ENCODE measurements around the gene EEF1A1.

Gene EEF1A1

GRCh38 chr6:73503027-73503772, 17.6 kb downstream of the EEF1A1 start:
- no peak for TF ChIP-seq TAF1 (IDR thresholded peaks at IDR 0.05; ENCODE audit: low read depth)

GRCh38 chr6:73497915-73498314, 22.9 kb downstream of the EEF1A1 start:
- TF ChIP-seq EP300 (IDR thresholded peaks at IDR 0.05; ENCODE audit: borderline replicate concordance): no peak
- TF ChIP-seq, protein P1, sequence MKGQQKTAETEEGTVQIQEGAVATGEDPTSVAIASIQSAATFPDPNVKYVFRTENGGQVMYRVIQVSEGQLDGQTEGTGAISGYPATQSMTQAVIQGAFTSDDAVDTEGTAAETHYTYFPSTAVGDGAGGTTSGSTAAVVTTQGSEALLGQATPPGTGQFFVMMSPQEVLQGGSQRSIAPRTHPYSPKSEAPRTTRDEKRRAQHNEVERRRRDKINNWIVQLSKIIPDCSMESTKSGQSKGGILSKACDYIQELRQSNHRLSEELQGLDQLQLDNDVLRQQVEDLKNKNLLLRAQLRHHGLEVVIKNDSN (IDR thresholded peaks at IDR 0.05): no peak
- TF ChIP-seq, protein P2, sequence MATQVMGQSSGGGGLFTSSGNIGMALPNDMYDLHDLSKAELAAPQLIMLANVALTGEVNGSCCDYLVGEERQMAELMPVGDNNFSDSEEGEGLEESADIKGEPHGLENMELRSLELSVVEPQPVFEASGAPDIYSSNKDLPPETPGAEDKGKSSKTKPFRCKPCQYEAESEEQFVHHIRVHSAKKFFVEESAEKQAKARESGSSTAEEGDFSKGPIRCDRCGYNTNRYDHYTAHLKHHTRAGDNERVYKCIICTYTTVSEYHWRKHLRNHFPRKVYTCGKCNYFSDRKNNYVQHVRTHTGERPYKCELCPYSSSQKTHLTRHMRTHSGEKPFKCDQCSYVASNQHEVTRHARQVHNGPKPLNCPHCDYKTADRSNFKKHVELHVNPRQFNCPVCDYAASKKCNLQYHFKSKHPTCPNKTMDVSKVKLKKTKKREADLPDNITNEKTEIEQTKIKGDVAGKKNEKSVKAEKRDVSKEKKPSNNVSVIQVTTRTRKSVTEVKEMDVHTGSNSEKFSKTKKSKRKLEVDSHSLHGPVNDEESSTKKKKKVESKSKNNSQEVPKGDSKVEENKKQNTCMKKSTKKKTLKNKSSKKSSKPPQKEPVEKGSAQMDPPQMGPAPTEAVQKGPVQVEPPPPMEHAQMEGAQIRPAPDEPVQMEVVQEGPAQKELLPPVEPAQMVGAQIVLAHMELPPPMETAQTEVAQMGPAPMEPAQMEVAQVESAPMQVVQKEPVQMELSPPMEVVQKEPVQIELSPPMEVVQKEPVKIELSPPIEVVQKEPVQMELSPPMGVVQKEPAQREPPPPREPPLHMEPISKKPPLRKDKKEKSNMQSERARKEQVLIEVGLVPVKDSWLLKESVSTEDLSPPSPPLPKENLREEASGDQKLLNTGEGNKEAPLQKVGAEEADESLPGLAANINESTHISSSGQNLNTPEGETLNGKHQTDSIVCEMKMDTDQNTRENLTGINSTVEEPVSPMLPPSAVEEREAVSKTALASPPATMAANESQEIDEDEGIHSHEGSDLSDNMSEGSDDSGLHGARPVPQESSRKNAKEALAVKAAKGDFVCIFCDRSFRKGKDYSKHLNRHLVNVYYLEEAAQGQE (IDR thresholded peaks at IDR 0.05; ENCODE audit: low read depth): no peak
- no peak for TF ChIP-seq FOXM1 (IDR thresholded peaks at IDR 0.05; ENCODE audit: borderline replicate concordance, low read depth)
- no peak for TF ChIP-seq RAD21 (IDR thresholded peaks at IDR 0.05; ENCODE audit: low read depth)
- no peak for TF ChIP-seq YY1 (IDR thresholded peaks at IDR 0.05; ENCODE audit: low read depth)
- TF ChIP-seq TEAD4 (IDR thresholded peaks at IDR 0.05): no peak
- TF ChIP-seq, protein P3, sequence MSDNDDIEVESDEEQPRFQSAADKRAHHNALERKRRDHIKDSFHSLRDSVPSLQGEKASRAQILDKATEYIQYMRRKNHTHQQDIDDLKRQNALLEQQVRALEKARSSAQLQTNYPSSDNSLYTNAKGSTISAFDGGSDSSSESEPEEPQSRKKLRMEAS (IDR thresholded peaks at IDR 0.05): no peak
- TF ChIP-seq TAF1 (IDR thresholded peaks at IDR 0.05; ENCODE audit: low read depth): no peak
- no peak for TF ChIP-seq TCF12 (IDR thresholded peaks at IDR 0.05; ENCODE audit: low read depth)
- no peak for TF ChIP-seq EGR1 (IDR thresholded peaks at IDR 0.05)
- TF ChIP-seq CREB1 (IDR thresholded peaks at IDR 0.05; ENCODE audit: low read depth): no peak
- TF ChIP-seq NFIC (IDR thresholded peaks at IDR 0.05): no peak
- TF ChIP-seq ZBTB7A (IDR thresholded peaks at IDR 0.05; ENCODE audit: low read depth): no peak
- TF ChIP-seq CEBPB (IDR thresholded peaks at IDR 0.05): no peak

- TF ChIP-seq TEAD4 (IDR thresholded peaks at IDR 0.05) (no peak), YY1 (IDR thresholded peaks at IDR 0.05; ENCODE audit: low read depth) (no peak), TCF12 (IDR thresholded peaks at IDR 0.05; ENCODE audit: low read depth) (no peak), TAF1 (IDR thresholded peaks at IDR 0.05; ENCODE audit: low read depth) (no peak), CREB1 (IDR thresholded peaks at IDR 0.05; ENCODE audit: low read depth) (no peak), CEBPB (IDR thresholded peaks at IDR 0.05) (no peak), EGR1 (IDR thresholded peaks at IDR 0.05) (no peak), EP300 (IDR thresholded peaks at IDR 0.05; ENCODE audit: borderline replicate concordance) (no peak), NFIC (IDR thresholded peaks at IDR 0.05) (no peak), ZBTB7A (IDR thresholded peaks at IDR 0.05; ENCODE audit: low read depth) (no peak)
- TF ChIP-seq, protein P1 (IDR thresholded peaks at IDR 0.05): no peak
- TF ChIP-seq, protein P3 (IDR thresholded peaks at IDR 0.05): no peak
- TF ChIP-seq, protein P2 (IDR thresholded peaks at IDR 0.05; ENCODE audit: low read depth): no peak
These were observed 29.5 kb downstream of the EEF1A1 start for GRCh38 chr6:73491377-73491776.

DNA sequence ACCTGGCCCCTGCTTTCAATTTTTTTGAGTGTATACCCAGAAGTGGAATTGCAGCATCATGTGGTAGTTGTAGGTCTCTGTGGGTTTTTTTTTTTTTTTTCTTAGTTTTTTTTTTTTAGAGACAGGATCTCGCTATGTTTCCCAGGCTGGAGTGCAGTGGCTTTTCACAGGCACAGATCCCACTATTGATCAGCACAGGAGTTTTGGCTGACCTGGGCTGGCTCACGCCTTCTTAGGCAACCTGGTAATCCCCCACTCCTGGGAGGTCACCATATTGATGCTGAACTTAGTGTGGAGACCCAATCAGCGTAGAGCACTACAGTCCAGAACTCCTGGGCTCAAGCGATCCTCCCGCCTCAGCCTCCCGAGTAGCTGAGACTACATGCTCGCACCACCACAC, 33.4 kb downstream of the EEF1A1 start:
- no peak for TF ChIP-seq EP300 (IDR thresholded peaks at IDR 0.05; ENCODE audit: borderline replicate concordance)
- TF ChIP-seq TEAD4 (IDR thresholded peaks at IDR 0.05): no peak
- TF ChIP-seq NFIC (IDR thresholded peaks at IDR 0.05): no peak
- TF ChIP-seq ZBTB7A (IDR thresholded peaks at IDR 0.05; ENCODE audit: low read depth): no peak
- TF ChIP-seq EGR1 (IDR thresholded peaks at IDR 0.05): no peak
- no peak for TF ChIP-seq TCF12 (IDR thresholded peaks at IDR 0.05; ENCODE audit: low read depth)
- TF ChIP-seq CREB1 (IDR thresholded peaks at IDR 0.05; ENCODE audit: low read depth): no peak
- no peak for TF ChIP-seq RAD21 (IDR thresholded peaks at IDR 0.05; ENCODE audit: low read depth)
- no peak for TF ChIP-seq YY1 (IDR thresholded peaks at IDR 0.05; ENCODE audit: low read depth)
- TF ChIP-seq, protein P3 (IDR thresholded peaks at IDR 0.05): no peak
- TF ChIP-seq, protein P2 (IDR thresholded peaks at IDR 0.05; ENCODE audit: low read depth): no peak
- TF ChIP-seq, protein P1 (IDR thresholded peaks at IDR 0.05): no peak
- TF ChIP-seq CEBPB (IDR thresholded peaks at IDR 0.05): no peak
- TF ChIP-seq FOXM1 (IDR thresholded peaks at IDR 0.05; ENCODE audit: borderline replicate concordance, low read depth): no peak
- no peak for TF ChIP-seq TAF1 (IDR thresholded peaks at IDR 0.05; ENCODE audit: low read depth)

Data from Ishikawa (cell line).